Esophagus muscularis mucosa (tissue), 3 donors: Measurements from ENCODE around the gene CAP2.

Experiments used
- CTCF ChIP-seq, 3 experiments: fragments of 200-600 bp in 2 of 3; fragments of 450-650 bp in 1 of 3; sonication (generic) in 2 of 3; IDR thresholded peaks; one replicate each; pipeline ENCODE4 v1.5.1; 2017 to 2019; ENCODE audit warnings: antibody characterized with exemption in 3 of 3, mild to moderate bottlenecking in 2 of 3, moderate library complexity in 1 of 3
- POLR2A ChIP-seq: fragments of 450-650 bp; IDR thresholded peaks from one replicate; pipeline ENCODE4 v1.6.1; 2017; ENCODE audit warnings: antibody characterized with exemption, moderate library complexity, mild to moderate bottlenecking, low read depth

- TF ChIP-seq CTCF (IDR thresholded peaks at IDR 0.05), result peak in 1 of 3 experiments; percentile 8
- TF ChIP-seq POLR2A, result no peak
Measured at GRCh38 chr6:17585766-17586490, 192.5 kb downstream of the CAP2 start.
